SK-N-SH (cell line): ENCODE measurements around the gene RAB7B. TPM values are rescaled to one million over a fixed set of nuclear protein-coding genes. Genes with fewer than 3 reads are reported as not detected.

Source experiments
- CTCF ChIA-PET: fragments of 300-600, 350-600 bp; formaldehyde crosslinking; extraction: SDS; loops from one replicate; lab custom pipeline; 2021; lab: Yijun Ruan, JAX
- POLR2A ChIA-PET: fragments of 350-600 bp; sonication (Branson Sonifier 250); formaldehyde crosslinking; extraction: SDS; loops from one replicate; lab custom pipeline; 2020; ENCODE audit warnings: antibody characterized with exemption, inconsistent platforms; lab: Yijun Ruan, JAX
- DNase-seq: peaks from one replicate; pipeline ENCODE4 v3.0.0; 2012
- H2AFZ ChIP-seq: fragments of 200-600 bp; sonication (generic); 2 replicates; pipeline ENCODE4 v1.8.1; 2016; ENCODE audit warnings: antibody characterized with exemption, mild to moderate bottlenecking, low read depth
- H3F3A ChIP-seq: fragments of 200-600 bp; sonication (generic); replicated peaks from 2 replicates; pipeline ENCODE3; 2016; ENCODE audit warnings: antibody characterized with exemption, mild to moderate bottlenecking; ENCODE audit not compliant: insufficient read depth
- H3K27ac ChIP-seq, 2 experiments: fragments of 200-500 bp in 1 of 2; fragments of 200-600 bp in 1 of 2; sonication (Bioruptor generic) in 1 of 2; sonication (generic), shearing (Covaris generic) in 1 of 2; 2 replicates each; pipeline versions ENCODE4 v1.5.1 to v1.6.1; 2014 to 2016; ENCODE audit warnings: low read depth in 2 of 2, inconsistent platforms in 1 of 2, low read length in 1 of 2, mild to moderate bottlenecking in 1 of 2, mixed read lengths in 1 of 2
- H3K27me3 ChIP-seq: fragments of 200-600 bp; sonication (generic), shearing (Covaris generic); 2 replicates; pipeline ENCODE4 v1.6.1; 2016; ENCODE audit warnings: mixed run types; ENCODE audit not compliant: insufficient read depth
- H3K36me3 ChIP-seq, 2 experiments: fragments of 200-500 bp in 1 of 2; fragments of 200-600 bp in 1 of 2; sonication (Bioruptor generic) in 1 of 2; sonication (generic) in 1 of 2; replicated peaks in 1 of 2; 2 replicates each; pipeline versions ENCODE3 to v1.5.1; 2014 to 2016; ENCODE audit warnings: low read length in 1 of 2, mild to moderate bottlenecking in 1 of 2; ENCODE audit not compliant: insufficient read depth in 2 of 2, control insufficient read depth in 1 of 2
- H3K4me1 ChIP-seq, 2 experiments: fragments of 200-500 bp in 1 of 2; fragments of 200-600 bp in 1 of 2; sonication (Bioruptor generic) in 1 of 2; sonication (generic), shearing (Covaris generic) in 1 of 2; 2 replicates each; pipeline versions ENCODE4 v1.5.1 to v1.6.1; 2014 to 2016; ENCODE audit warnings: low read depth in 1 of 2, low read length in 1 of 2, mixed run types in 1 of 2; ENCODE audit not compliant: insufficient read depth in 2 of 2, control insufficient read depth in 1 of 2
- H3K4me2 ChIP-seq: fragments of 200-600 bp; sonication (generic), shearing (Covaris generic); 2 replicates; pipeline ENCODE4 v1.6.1; 2017; ENCODE audit warnings: mixed run types
- H3K4me3 ChIP-seq, 2 experiments: fragments of 200-500 bp in 1 of 2; fragments of 200-600 bp in 1 of 2; sonication (Bioruptor generic) in 1 of 2; sonication (generic), shearing (Covaris generic) in 1 of 2; 2 replicates each; pipeline versions ENCODE4 v1.5.1 to v1.8.1; 2014 to 2016; ENCODE audit warnings: low read depth in 2 of 2, inconsistent platforms in 1 of 2, low read length in 1 of 2, mild to moderate bottlenecking in 1 of 2, mixed read lengths in 1 of 2, moderate library complexity in 1 of 2
- H3K79me2 ChIP-seq: fragments of 200-600 bp; sonication (generic); 2 replicates; pipeline ENCODE4 v1.8.1; 2017; ENCODE audit warnings: mild to moderate bottlenecking; ENCODE audit not compliant: insufficient read depth
- H3K9ac ChIP-seq: fragments of 200-600 bp; sonication (generic); 2 replicates; pipeline ENCODE4 v1.6.1; 2017; ENCODE audit warnings: mixed run types
- H3K9me2 ChIP-seq: fragments of 200-600 bp; sonication (generic); 2 replicates; pipeline ENCODE4 v1.6.1; 2017; ENCODE audit warnings: mixed run types
- H3K9me3 ChIP-seq: fragments of 200-600 bp; sonication (generic); 2 replicates; pipeline ENCODE4 v1.6.1; 2017; ENCODE audit warnings: mixed run types, mild to moderate bottlenecking, moderate library complexity
- H4K20me1 ChIP-seq: fragments of 200-600 bp; sonication (generic); 2 replicates; pipeline ENCODE4 v1.6.1; 2017; ENCODE audit warnings: mild to moderate bottlenecking, mixed run types; ENCODE audit not compliant: insufficient read depth
- CHD2 ChIP-seq: fragments of 150-350 bp; IDR thresholded peaks from 2 replicates; pipeline ENCODE4 v1.6.1; 2018; ENCODE audit warnings: low read length; ENCODE audit not compliant: partially characterized antibody
- EZH2phosphoT487 ChIP-seq: fragments of 200-600 bp; sonication (generic); IDR thresholded peaks from 2 replicates; pipeline ENCODE4 v1.6.1; 2017; ENCODE audit warnings: low read depth, mixed run types, mild to moderate bottlenecking, antibody characterized with exemption, moderate library complexity, borderline replicate concordance
- FOSL2 ChIP-seq: IDR thresholded peaks from 2 replicates; pipeline ENCODE4 v1.4.0; 2012; ENCODE audit warnings: low read depth, mild to moderate bottlenecking, moderate library complexity, borderline replicate concordance
- FOXM1 ChIP-seq: IDR thresholded peaks from 2 replicates; pipeline ENCODE4 v1.4.0; 2012; ENCODE audit warnings: low read depth, mild to moderate bottlenecking
- GATA2 ChIP-seq: sonication (generic); formaldehyde crosslinking; IDR thresholded peaks from 2 replicates; pipeline ENCODE4 v1.5.0; 2020; ENCODE audit warnings: mild to moderate bottlenecking, missing genetic modification reagents
- JUND ChIP-seq: IDR thresholded peaks from 2 replicates; pipeline ENCODE4 v1.4.0; 2012
- MEF2A ChIP-seq: IDR thresholded peaks from 2 replicates; pipeline ENCODE4 v1.4.0; 2012; ENCODE audit warnings: low read depth, borderline replicate concordance
- NFIC ChIP-seq: IDR thresholded peaks from 2 replicates; pipeline ENCODE4 v1.4.0; 2012; ENCODE audit warnings: borderline replicate concordance
- RAD21 ChIP-seq: IDR thresholded peaks from 2 replicates; pipeline ENCODE4 v1.6.1; 2012; ENCODE audit warnings: mild to moderate bottlenecking, low read length
- RXRA ChIP-seq: IDR thresholded peaks from 2 replicates; pipeline ENCODE4 v1.4.0; 2012; ENCODE audit warnings: low read depth, mild to moderate bottlenecking, borderline replicate concordance
- SMC3 ChIP-seq: IDR thresholded peaks from 2 replicates; pipeline ENCODE4 v1.6.1; 2012; ENCODE audit warnings: low read depth, low read length, improper control_type of control experiment
- TCF12 ChIP-seq: IDR thresholded peaks from 2 replicates; pipeline ENCODE4 v1.4.0; 2012
- TEAD4 ChIP-seq: IDR thresholded peaks from 2 replicates; pipeline ENCODE4 v1.4.0; 2012; ENCODE audit warnings: mild to moderate bottlenecking, borderline replicate concordance; ENCODE audit not compliant: insufficient read depth
- WGBS: methylation state at CpG from one replicate; pipeline ENCODE4 v1.1.6; 2017; ENCODE audit warnings: low lambda C conversion rate; 5-methylcytosine and 5-hydroxymethylcytosine counted together
- polyA plus RNA-seq, 3 experiments: library from polyadenylated mRNA; depleted of rRNA; stranded (reverse); fragments of >200 nt; gene quantifications; 2 replicates each; pipeline ENCODE4 v1.2.3, GENCODE V29; 2012
- TF ChIP-seq, protein P1 (sequence below): IDR thresholded peaks from 2 replicates; pipeline ENCODE4 v1.4.0; 2012; ENCODE audit warnings: low read depth
- TF ChIP-seq, protein P2 (sequence below): IDR thresholded peaks from 2 replicates; pipeline ENCODE4 v1.4.0; 2012; ENCODE audit warnings: low read depth, borderline replicate concordance
- TF ChIP-seq, protein P3 (sequence below): IDR thresholded peaks from 2 replicates; pipeline ENCODE4; 2012
- TF ChIP-seq, protein P4 (sequence below): IDR thresholded peaks from 2 replicates; pipeline ENCODE4 v1.6.1; 2012; ENCODE audit warnings: mild to moderate bottlenecking, low read depth, low read length, moderate library complexity

Gene RAB7B
- polyA plus RNA-seq, 1 of the 3 experiments (the other 2 are of a cell fraction), result 0.15 TPM

DNA sequence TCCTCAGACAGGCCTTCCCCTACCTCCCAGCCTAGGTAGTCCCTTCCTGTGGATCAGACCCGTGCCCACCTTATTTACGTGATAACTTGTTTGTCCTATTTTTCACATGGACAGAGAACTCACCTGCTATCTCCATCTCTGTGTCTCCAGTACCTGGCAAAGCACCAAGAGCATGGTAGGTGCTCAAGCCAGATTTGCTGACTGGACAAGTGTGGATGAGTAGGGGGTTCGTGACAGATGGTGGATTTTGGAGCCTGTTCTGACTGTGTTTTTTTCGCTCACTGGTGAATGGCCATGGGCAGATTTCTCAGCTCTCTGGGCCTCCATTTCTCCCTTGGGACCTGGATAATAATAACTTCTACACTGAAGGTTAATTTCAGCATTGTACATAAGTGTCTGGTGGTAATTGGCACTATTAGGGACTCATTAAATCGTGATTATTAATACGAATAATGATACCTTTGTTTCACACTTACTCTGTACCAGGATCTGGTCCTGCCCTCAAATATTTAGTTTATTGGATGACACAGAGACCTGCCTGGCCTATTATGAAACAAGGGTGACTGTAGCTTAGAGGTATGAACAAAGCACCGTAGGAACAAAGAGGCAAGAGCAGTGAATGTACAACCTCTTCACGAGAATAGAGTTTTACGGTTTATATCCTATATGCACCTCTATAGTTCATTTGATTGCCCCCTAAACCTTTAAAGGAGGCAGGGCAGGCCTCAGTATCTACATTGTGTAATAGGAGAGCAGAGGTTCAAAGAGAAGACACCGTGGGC is 35.5 kb downstream of the RAB7B start:
- no peaks in the 10 kb centered on the region for H3K4me1 ChIP-seq
- H3K4me2 ChIP-seq, result no peak overlapping the region
- POLR2A ChIA-PET, result no interaction called here
- H3K4me3 ChIP-seq, result no peak overlapping the region
- no peaks in the 10 kb centered on the region for H3K36me3 ChIP-seq
- H3F3A ChIP-seq, result no peaks in the 10 kb centered on the region
- TF ChIP-seq, protein P1, sequence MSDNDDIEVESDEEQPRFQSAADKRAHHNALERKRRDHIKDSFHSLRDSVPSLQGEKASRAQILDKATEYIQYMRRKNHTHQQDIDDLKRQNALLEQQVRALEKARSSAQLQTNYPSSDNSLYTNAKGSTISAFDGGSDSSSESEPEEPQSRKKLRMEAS, result no peak
- no peak for TF ChIP-seq TCF12
- no peak overlapping the region for H3K9ac ChIP-seq
- no peak for DNase-seq
- no peaks in the 10 kb centered on the region for H3K79me2 ChIP-seq
- no peaks in the 10 kb centered on the region for H3K27me3 ChIP-seq
- no peaks in the 10 kb centered on the region for H3K9me2 ChIP-seq
- H3K9me3 ChIP-seq, result no peaks in the 10 kb centered on the region
- WGBS, result 59% methylated on average over 10 of the region's 10 CpGs
- H4K20me1 ChIP-seq, result no peaks in the 10 kb centered on the region
- no peak overlapping the region for H2AFZ ChIP-seq
- CTCF ChIA-PET, result interaction anchor here (0.6 to 6.3 kb wide), 7 partner anchors 9 to 177 kb away, joined by 3 to 62 read pairs (median 5); no protein-coding TSS in a partner anchor
- H3K27ac ChIP-seq, result no peak overlapping the region

DNA sequence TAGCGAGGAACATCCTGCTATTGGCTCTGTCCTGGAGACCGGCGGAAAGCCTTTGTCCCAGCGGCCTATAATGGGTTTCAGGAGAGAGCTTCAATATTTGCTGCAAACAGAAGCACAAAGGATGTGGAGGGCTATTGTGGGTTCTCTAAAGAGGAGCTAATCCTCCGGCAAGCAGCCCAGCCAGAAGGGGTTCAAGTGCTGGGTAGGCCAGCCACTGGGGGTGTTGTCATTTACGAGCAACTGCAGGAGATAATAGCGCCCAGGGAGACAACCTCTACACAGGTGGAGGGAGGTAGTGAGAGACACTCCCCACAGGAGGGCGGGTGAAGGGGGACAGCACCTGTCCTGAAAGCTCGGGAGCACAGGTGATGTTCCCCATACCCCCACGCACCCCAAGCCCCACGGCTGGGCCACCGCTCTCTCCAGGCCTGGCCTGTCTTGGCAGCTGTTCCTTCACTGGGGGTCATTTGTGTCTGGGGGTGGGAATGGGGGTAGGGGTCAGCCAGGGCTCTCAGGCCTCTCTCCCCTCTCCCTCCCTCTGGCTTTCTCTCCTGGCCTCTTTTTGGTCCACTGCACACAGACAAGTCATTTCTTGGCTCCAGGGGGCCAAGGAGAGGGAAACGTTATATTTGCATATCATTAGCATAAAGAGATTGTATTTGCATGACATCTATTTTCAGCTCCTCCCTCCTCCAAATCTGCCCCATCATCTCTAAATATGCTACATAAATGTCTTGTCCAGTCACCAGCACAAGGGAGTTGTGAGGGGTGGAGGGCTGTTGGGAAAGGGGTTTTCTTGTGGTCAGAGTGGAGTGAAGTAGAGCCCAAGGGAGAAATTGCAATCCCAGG is 37.9 kb downstream of the RAB7B start:
- Histone ChIP-seq H3K9ac (no peak overlapping the region), H3K36me3 (no peaks in the 10 kb centered on the region), H3K4me1 (no peaks in the 10 kb centered on the region), H3K4me3 (no peak overlapping the region), H3K27me3 (peaks cover 14% of the 10 kb centered on the region; the same call in 1 of the 2 replicates), H3K79me2 (no peaks in the 10 kb centered on the region), H3K27ac (no peak overlapping the region), H3K9me3 (no peaks in the 10 kb centered on the region), H3K9me2 (no peaks in the 10 kb centered on the region), H3F3A (no peaks in the 10 kb centered on the region), H3K4me2 (no peak overlapping the region), H2AFZ (no peak overlapping the region), H4K20me1 (no peaks in the 10 kb centered on the region)
- POLR2A ChIA-PET, result no interaction called here
- TF ChIP-seq FOXM1, result no peak
- TF ChIP-seq, protein P2, sequence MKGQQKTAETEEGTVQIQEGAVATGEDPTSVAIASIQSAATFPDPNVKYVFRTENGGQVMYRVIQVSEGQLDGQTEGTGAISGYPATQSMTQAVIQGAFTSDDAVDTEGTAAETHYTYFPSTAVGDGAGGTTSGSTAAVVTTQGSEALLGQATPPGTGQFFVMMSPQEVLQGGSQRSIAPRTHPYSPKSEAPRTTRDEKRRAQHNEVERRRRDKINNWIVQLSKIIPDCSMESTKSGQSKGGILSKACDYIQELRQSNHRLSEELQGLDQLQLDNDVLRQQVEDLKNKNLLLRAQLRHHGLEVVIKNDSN, result no peak
- no peak for TF ChIP-seq NFIC
- no peak for TF ChIP-seq SMC3
- TF ChIP-seq EZH2phosphoT487, result no peak
- TF ChIP-seq RAD21, result no peak
- no peak for TF ChIP-seq JUND
- TF ChIP-seq, protein P3, sequence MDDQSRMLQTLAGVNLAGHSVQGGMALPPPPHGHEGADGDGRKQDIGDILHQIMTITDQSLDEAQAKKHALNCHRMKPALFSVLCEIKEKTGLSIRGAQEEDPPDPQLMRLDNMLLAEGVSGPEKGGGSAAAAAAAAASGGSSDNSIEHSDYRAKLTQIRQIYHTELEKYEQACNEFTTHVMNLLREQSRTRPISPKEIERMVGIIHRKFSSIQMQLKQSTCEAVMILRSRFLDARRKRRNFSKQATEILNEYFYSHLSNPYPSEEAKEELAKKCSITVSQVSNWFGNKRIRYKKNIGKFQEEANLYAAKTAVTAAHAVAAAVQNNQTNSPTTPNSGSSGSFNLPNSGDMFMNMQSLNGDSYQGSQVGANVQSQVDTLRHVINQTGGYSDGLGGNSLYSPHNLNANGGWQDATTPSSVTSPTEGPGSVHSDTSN, result no peak
- TF ChIP-seq FOSL2, result no peak
- TF ChIP-seq MEF2A, result no peak
- no peak for TF ChIP-seq TEAD4
- TF ChIP-seq RXRA, result no peak
- TF ChIP-seq, protein P1, result no peak
- no peak for TF ChIP-seq CHD2
- no peak for TF ChIP-seq GATA2 (CRISPR knock-in tag)
- TF ChIP-seq, protein P4, sequence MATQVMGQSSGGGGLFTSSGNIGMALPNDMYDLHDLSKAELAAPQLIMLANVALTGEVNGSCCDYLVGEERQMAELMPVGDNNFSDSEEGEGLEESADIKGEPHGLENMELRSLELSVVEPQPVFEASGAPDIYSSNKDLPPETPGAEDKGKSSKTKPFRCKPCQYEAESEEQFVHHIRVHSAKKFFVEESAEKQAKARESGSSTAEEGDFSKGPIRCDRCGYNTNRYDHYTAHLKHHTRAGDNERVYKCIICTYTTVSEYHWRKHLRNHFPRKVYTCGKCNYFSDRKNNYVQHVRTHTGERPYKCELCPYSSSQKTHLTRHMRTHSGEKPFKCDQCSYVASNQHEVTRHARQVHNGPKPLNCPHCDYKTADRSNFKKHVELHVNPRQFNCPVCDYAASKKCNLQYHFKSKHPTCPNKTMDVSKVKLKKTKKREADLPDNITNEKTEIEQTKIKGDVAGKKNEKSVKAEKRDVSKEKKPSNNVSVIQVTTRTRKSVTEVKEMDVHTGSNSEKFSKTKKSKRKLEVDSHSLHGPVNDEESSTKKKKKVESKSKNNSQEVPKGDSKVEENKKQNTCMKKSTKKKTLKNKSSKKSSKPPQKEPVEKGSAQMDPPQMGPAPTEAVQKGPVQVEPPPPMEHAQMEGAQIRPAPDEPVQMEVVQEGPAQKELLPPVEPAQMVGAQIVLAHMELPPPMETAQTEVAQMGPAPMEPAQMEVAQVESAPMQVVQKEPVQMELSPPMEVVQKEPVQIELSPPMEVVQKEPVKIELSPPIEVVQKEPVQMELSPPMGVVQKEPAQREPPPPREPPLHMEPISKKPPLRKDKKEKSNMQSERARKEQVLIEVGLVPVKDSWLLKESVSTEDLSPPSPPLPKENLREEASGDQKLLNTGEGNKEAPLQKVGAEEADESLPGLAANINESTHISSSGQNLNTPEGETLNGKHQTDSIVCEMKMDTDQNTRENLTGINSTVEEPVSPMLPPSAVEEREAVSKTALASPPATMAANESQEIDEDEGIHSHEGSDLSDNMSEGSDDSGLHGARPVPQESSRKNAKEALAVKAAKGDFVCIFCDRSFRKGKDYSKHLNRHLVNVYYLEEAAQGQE, result no peak
- no peak for DNase-seq
- WGBS, result 81% methylated on average over 8 of the region's 13 CpGs
- CTCF ChIA-PET, result interaction anchor here (1.9 to 6.3 kb wide), 2 partner anchors 12 to 173 kb away, joined by 9 to 62 read pairs; no protein-coding TSS in a partner anchor
